ENCODE results near the gene USP33.
"Not testable (repeated sequence)": the region's sequence is repeated elsewhere in the genome, so short reads cannot be mapped to it uniquely, and the experiment has no call there.

Gene USP33

DNA sequence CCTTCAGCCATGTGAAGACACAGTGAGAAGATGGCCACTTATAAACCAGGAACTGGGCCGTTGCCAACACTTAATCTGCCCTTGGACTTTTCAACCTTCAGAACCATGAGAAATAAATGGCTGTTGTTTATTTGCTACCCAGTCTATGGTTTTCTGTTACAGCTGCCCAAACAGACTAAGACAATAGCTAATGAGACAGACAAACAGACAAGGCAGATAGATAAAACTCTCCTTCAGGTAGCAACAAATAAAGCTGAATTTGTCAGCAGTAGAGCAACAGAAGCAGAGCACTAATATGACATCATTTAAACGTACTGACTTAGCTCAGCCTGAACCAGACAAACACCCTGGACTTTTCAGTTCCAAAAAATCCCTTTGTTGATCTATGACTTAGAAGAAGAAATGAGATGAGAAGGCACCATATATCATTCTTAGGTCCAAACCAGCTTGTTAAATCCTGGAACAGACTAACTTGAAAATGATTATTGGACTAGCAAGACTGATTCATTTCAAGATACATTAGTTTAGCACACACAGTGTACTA lies 104.1 kb downstream of the USP33 start:
- H3K4me3 ChIP-seq: no peak overlapping the region
- DNase-seq (ENCODE audit: low spot score): no peak
- H3K27ac ChIP-seq: no peak overlapping the region
- TF ChIP-seq, protein P1, sequence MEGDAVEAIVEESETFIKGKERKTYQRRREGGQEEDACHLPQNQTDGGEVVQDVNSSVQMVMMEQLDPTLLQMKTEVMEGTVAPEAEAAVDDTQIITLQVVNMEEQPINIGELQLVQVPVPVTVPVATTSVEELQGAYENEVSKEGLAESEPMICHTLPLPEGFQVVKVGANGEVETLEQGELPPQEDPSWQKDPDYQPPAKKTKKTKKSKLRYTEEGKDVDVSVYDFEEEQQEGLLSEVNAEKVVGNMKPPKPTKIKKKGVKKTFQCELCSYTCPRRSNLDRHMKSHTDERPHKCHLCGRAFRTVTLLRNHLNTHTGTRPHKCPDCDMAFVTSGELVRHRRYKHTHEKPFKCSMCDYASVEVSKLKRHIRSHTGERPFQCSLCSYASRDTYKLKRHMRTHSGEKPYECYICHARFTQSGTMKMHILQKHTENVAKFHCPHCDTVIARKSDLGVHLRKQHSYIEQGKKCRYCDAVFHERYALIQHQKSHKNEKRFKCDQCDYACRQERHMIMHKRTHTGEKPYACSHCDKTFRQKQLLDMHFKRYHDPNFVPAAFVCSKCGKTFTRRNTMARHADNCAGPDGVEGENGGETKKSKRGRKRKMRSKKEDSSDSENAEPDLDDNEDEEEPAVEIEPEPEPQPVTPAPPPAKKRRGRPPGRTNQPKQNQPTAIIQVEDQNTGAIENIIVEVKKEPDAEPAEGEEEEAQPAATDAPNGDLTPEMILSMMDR (IDR thresholded peaks at IDR 0.05): no peak

- H3K4me3 ChIP-seq: no peak overlapping the region
- DNase-seq (ENCODE audit: low spot score): no peak
- H3K27ac ChIP-seq: no peak overlapping the region
- TF ChIP-seq, protein P1 (IDR thresholded peaks at IDR 0.05): no peak
These were observed 106.6 kb downstream of the USP33 start for GRCh38 chr1:77652970-77653516.

GRCh38 chr1:77652268-77652667 lies 107.4 kb downstream of the USP33 start:
- no peak overlapping the region for H3K27ac ChIP-seq

GRCh38 chr1:77649127-77649526 lies 110.5 kb downstream of the USP33 start:
- TF ChIP-seq, protein P1 (IDR thresholded peaks at IDR 0.05): no peak
- no peak overlapping the region for H3K4me3 ChIP-seq
- DNase-seq (ENCODE audit: low spot score): no peak
- no peak overlapping the region for H3K27ac ChIP-seq

More at GRCh38 chr1:77652268-77652667, 107.4 kb downstream of the USP33 start:
- DNase-seq (ENCODE audit: low spot score): no peak
- TF ChIP-seq, protein P1 (IDR thresholded peaks at IDR 0.05): no peak
- no peak overlapping the region for H3K4me3 ChIP-seq

DNA sequence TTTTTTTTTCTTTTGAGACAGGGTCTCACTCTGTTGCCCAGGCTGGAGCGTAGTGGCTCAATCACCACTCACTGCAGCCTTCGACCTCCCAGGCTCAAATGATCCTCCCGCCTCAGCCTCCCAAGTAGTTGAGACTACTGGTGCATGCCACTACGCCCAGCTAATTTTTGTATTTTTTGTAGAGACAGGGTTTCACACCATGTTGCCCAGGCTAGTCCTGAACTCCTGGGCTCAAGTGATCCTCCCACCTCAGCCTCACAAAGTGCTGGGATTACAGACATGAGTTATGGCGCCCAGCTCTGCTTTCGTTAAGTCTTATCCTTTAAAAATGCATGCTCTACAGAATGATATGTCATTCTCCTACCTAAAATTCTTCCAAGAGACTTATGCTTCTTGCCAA lies 113.4 kb downstream of the USP33 start:
- DNase-seq (ENCODE audit: low spot score); H3K27ac ChIP-seq: not testable (repeated sequence)

More for the DNA sequence above, 113.4 kb downstream of the USP33 start:
- not testable (repeated sequence) for H3K4me3 ChIP-seq

All from coronary artery (tissue), 2 donors.